Activated CD8-positive, alpha-beta T cell treated with anti-CD3 and anti-CD28 coated beads for 36 hours (primary cell): Measurements from ENCODE around the gene ZNF445. TPM values are rescaled to one million over a fixed set of nuclear protein-coding genes. Genes with fewer than 3 reads are reported as not detected.

Experiments used
- ATAC-seq: fragments of 200-7000 bp; cut with Tn5 transposase; one replicate; pipeline ENCODE4 v1.10.0; 2021; ENCODE audit warnings: mild to moderate bottlenecking, moderate library complexity
- CTCF ChIA-PET: fragments of 350-600 bp; sonication (Branson Sonifier 250); formaldehyde crosslinking; loops from one replicate; lab custom pipeline; 2021; ENCODE audit warnings: antibody characterized with exemption; lab: Charles Lee
- POLR2A ChIA-PET: fragments of 350-600 bp; sonication (Branson Sonifier 250); formaldehyde crosslinking; loops from one replicate; lab custom pipeline; 2021; ENCODE audit warnings: antibody characterized with exemption; lab: Charles Lee
- DNase-seq: peaks from one replicate; pipeline ENCODE4 v3.0.0-alpha.2; 2020
- H3K27ac Mint-ChIP-seq: one replicate; pipeline ENCODE4 v1.8.0; 2021; ENCODE audit warnings: mild to moderate bottlenecking, mixed read lengths
- H3K27me3 Mint-ChIP-seq: one replicate; pipeline ENCODE4 v1.8.0; 2021; ENCODE audit warnings: mixed read lengths
- H3K36me3 Mint-ChIP-seq: one replicate; pipeline ENCODE4 v1.8.0; 2021; ENCODE audit warnings: low read depth, mixed read lengths
- H3K4me1 Mint-ChIP-seq: one replicate; pipeline ENCODE4 v1.8.0; 2021; ENCODE audit warnings: low read depth, mixed read lengths
- H3K4me3 Mint-ChIP-seq: one replicate; pipeline ENCODE4 v1.8.0; 2021; ENCODE audit warnings: mild to moderate bottlenecking, moderate library complexity, mixed read lengths
- H3K9me3 Mint-ChIP-seq: one replicate; pipeline ENCODE4 v1.8.0; 2021; ENCODE audit warnings: mixed read lengths
- CTCF ChIP-seq: fragments of 200-600 bp; IDR thresholded peaks from one replicate; pipeline ENCODE4 v1.8.0; 2022; ENCODE audit warnings: antibody characterized with exemption, mild to moderate bottlenecking
- intact Hi-C: fragments of 100-400 bp; cut with micrococcal nuclease; formaldehyde crosslinking; loops from one replicate; pipeline ENCODE4 v1.10.0; 2022
- total RNA-seq, 2 experiments: library from RNA; stranded (reverse); gene quantifications; one replicate each; pipeline ENCODE4 v1.2.3, GENCODE V29; 2021

The ZNF445 gene
- total RNA-seq, 2 experiments from 2014 or later, result 16.3 to 18.4 TPM

DNA sequence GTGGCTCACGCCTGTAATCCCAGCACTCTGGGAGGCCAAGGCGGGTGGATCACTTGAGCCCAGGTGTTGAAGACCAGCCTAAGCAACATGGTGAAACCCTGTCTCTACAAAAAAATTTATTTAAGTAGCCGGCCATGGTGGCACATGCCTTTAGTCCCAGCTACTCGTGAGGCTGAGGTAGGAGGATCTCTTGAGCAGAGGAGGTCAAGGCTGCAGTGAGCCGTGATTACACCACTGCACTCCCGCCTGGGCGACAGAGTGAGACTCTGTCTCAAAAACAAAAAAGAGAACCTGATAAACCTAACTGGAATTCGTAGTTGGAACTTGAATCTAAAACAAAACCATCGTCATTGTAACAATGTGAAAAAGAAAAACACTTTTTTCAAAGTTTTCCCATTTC is 81.8 kb downstream of the ZNF445 start:
- Mint-ChIP-seq H3K9me3 (no peaks in the 10 kb centered on the region), H3K27ac (no peak overlapping the region), H3K4me1 (no peaks in the 10 kb centered on the region), H3K4me3 (no peak overlapping the region), H3K27me3 (no peaks in the 10 kb centered on the region), H3K36me3 (peaks cover 2% of the 10 kb centered on the region)
- ATAC-seq (no peak), DNase-seq (no peak)
- TF ChIP-seq CTCF, result no peak
- CTCF ChIA-PET, result no interaction called here
- POLR2A ChIA-PET, result no interaction called here
- intact Hi-C loops, result no loop called here

DNA sequence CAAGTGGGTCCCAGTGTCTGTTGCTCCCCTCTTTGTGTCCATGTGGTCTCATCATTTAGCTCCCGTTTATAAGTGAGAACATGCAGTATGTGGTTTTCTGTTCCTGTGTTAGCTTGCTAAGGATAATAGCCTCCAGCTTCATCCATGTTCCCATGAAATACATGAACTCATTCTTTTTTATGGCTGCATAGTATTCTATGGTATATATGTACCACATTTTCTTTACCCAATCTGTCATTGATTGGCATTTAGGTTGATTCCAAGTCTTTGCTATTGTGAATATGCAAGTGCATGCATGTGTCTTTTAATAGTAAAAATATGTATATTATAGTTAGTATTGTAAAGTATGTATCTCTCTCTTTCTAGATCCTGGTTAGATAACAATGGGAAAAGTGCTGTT is 85.0 kb downstream of the ZNF445 start:
- H3K9me3 Mint-ChIP-seq, result no peaks in the 10 kb centered on the region
- H3K27me3 Mint-ChIP-seq, result no peaks in the 10 kb centered on the region
- DNase-seq (no peak), ATAC-seq (no peak)
- no peak for TF ChIP-seq CTCF
- H3K27ac Mint-ChIP-seq, result no peak overlapping the region
- ChIA-PET CTCF (no interaction called here), POLR2A (no interaction called here)
- no peak overlapping the region for H3K4me3 Mint-ChIP-seq
- intact Hi-C loops, result no loop called here
- no peaks in the 10 kb centered on the region for H3K4me1 Mint-ChIP-seq
- peaks cover 1% of the 10 kb centered on the region for H3K36me3 Mint-ChIP-seq

DNA sequence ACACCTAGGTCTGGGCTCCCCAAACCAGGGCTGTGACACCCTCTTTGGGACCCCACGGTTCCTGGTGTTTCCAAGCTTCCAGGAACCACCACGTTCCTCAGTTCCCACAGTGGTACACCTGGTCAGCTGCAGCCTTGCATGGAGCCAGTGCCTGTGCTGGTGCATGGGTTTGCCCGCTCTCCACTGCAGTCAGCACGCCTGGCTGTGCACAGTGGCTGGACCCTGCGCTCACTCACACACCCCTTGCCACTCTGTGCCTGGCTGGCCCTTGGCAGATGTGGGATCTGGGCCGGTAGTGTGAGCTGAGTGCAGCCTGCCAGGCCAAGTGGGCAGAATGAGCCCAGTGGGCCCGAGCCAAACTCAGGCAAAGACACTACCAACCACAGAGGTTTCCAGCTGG is 90.1 kb downstream of the ZNF445 start:
- no peak for ATAC-seq
- no peak for TF ChIP-seq CTCF
- no peaks in the 10 kb centered on the region for H3K27me3 Mint-ChIP-seq
- DNase-seq, result no peak
- peaks cover 2% of the 10 kb centered on the region for H3K9me3 Mint-ChIP-seq
- H3K4me1 Mint-ChIP-seq, result no peaks in the 10 kb centered on the region
- H3K4me3 Mint-ChIP-seq, result no peak overlapping the region
- H3K36me3 Mint-ChIP-seq, result peaks cover 3% of the 10 kb centered on the region
- no peak overlapping the region for H3K27ac Mint-ChIP-seq
- CTCF ChIA-PET, result no interaction called here
- POLR2A ChIA-PET, result interaction anchor here (0.7 kb wide), 1 partner anchor 148 kb away, joined by 3 read pairs; no protein-coding TSS in a partner anchor
- intact Hi-C loops, result no loop called here

Other genes with a start within 250 kb of the ZNF445 start
- not detected for gene TOPAZ1, start 235.8 kb downstream of the ZNF445 start, total RNA-seq
- gene TCAIM, start 138.9 kb downstream of the ZNF445 start, total RNA-seq, result 10 to 100 TPM; 14.3 to 15.1 TPM
- 1 to 10 TPM; 4.0 to 4.7 TPM for gene ZKSCAN7, start 77.5 kb upstream of the ZNF445 start, total RNA-seq
- 1 to 10 TPM; 1.0 to 1.2 TPM for gene ZNF660, start 107.3 kb upstream of the ZNF445 start, total RNA-seq
- gene ZNF197, start 147.4 kb upstream of the ZNF445 start, total RNA-seq, result 10 to 100 TPM; 10.6 to 11.6 TPM
- gene ZNF35, start 171.1 kb upstream of the ZNF445 start, total RNA-seq, result 1 to 10 TPM; 5.4 to 5.8 TPM
- 1 to 10 TPM; 2.0 to 2.3 TPM for gene ZNF502, start 235.0 kb upstream of the ZNF445 start, total RNA-seq